GM18505 (cell line): Measurements from ENCODE around the gene ARL14EPL.
A peak's percentile ranks its signal among the peaks of the same experiment; 100 is the strongest.

ENCODE experiments used
- ATAC-seq: cut with Tn5 transposase; IDR thresholded peaks from one replicate; pipeline ENCODE4 v1.9.1; 2021; ENCODE audit not compliant: unreplicated experiment
- POLR2A ChIP-seq: IDR thresholded peaks from 4 replicates; pipeline ENCODE4 v1.6.1; 2011; ENCODE audit warnings: borderline replicate concordance; ENCODE audit not compliant: insufficient read depth, insufficient read length; ENCODE audit errors: extremely low read depth

The ARL14EPL gene

DNA sequence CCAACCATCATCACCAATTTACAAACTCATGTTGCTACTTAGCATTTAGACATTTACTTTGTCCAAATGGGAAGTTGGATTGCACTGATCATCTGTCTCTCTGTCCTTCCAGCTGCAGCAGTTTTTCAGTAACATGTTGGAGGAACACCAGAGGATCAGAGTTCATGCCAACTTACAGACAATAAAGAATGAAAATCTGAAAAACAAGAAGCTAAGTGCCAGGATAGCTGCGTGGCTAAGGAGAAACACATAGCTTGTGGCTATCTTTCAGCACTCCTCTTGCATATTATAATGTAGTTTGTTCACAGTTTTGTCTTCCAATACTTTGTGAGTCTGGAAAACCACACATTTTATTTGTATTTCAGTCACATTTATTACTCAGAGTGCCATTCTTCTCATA is 6.4 kb upstream of the ARL14EPL start:
- ATAC-seq, result no peak
- no peak for TF ChIP-seq POLR2A

DNA sequence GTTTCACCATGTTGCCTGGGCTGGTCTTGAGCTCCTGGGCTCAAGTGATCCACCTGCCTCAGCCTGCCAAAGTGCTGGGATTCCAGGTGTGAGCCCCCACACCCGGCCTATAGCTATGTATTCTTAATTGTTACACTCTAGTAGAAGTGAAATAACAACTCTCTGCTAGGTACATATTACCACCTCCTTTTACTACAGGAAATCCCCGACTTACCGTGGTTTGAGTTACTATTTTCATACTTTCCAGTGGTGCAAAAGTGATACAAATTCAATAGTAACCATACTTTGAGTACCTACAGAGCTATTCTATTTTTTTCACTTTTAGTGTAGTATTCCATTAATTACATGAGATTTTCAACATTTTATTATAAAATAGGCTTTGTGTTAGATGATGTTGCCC is 719 bp downstream of the ARL14EPL start:
- TF ChIP-seq POLR2A, result no peak
- no peak for ATAC-seq

DNA sequence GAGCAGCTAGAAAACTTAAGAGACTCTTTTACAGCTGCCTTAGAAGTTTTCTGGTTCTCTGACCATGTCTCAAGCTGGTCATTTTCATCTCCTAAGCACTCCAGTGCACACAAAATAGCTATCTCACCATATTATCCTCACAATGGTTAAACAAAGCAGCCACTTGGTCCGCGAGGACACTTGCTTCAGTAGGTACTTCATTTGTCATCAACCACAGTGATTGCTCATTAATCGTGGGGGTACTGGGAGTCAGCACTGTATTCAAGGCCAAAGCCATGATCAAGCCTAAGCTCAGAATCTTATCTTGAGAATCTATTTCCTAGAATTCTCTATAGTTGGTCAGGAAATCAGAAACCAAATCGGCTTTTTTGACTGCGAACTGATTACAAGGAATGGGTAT is 2.9 kb downstream of the ARL14EPL start:
- TF ChIP-seq POLR2A, result no peak
- ATAC-seq, result no peak

DNA sequence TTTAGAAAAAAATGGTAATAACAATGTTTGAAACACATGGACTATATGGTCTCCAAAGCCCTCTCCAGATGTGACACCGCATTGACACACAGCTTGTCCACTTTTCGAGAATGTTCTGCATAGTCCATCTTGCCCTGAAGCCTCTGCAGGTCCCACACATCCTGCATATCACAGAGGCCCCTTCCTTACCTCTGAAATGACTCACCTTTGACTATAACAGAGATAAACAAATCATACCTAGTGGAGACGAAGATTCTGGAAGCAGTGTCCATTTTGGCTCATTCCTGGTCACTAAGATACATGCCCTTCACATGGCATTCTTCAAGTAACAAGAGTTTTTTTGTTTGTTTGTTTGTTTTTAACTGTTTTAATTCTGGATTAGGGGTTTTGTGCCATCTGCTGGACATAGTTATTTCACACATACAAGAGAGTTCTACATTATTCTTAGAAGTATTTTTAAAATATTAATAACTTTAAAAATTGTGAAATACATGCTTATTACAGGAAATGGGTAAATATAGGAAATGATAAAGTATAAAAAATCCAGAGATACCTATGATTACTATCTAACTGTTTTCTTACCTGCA is 5.1 kb downstream of the ARL14EPL start:
- TF ChIP-seq POLR2A, result no peak
- no peak for ATAC-seq

DNA sequence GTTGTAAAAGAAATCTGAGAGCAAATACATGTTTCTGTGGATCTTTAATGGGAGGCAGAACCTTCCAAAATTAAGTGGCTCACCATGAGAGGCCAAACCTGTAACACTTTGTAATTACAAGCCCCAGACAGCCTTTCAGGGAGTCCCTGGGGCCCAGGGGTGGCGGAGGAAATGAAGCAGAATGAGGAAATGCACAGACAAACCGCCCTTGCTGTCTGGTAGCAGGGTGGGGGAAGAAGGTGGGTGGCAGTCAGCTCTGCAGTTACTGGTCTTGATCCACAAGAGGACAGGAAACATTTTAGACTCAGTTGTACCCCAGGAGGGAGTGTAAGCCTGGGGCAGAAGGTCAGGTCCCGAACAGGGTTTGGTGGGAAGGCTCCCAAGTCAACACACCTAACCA is 6.5 kb downstream of the ARL14EPL start:
- peak; percentile 88 for ATAC-seq
- TF ChIP-seq POLR2A, result no peak

DNA sequence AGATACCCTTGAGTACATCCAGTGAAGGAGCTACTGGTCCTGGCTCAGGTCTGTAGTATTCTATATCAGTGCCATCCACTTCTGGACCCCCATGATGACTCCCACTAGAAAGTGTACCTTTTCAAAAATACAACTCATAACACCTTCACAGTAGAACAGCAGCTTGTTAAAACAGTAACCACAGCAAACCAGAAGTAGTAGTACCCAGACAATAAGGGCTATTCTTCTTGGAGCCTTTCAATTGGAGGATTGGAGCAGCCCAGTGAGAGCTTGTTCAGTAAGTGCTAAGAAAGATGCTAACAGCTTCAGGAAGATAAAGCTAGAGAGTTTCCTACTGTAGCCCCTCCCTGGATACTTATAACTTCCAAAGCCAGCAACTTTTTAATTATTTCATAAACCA is 10.1 kb downstream of the ARL14EPL start:
- TF ChIP-seq POLR2A, result no peak
- no peak for ATAC-seq

DNA sequence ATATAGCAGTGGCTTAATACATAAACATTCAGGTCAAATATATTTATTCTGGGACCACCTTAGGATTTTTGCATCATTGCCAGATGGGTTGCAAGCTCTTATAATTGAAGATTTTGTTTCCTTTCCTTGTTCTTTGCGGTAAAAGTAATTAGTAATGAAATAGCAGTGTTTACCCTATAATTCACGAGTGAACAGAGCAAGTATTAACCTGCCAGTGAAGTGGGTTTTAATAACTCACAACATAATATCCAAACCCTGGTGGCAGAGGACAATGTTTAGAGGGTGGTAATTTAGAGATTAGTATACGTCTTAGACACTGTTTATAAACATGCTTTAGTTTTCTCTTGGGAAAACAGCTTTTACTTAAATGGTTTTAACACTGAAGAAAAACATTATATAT is 11.8 kb downstream of the ARL14EPL start:
- no peak for TF ChIP-seq POLR2A
- no peak for ATAC-seq

DNA sequence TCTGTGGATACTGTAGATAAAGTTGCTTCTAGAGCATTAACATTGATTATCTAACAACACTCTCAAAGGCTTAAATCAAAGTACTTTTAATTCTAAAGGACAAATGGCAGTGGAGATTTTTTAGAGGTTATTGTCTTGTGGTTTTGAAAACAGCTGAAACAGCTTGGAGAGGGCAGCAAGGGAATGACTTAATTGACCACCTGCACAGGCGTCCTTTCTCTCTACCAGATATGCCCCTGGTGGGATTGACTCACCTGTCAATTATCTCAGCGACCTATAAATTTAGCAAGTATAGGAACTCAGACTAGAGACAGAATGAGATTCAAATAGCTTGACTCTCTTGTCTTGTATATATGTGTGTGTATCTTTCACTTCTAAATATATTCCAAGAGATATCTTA is 13.5 kb downstream of the ARL14EPL start:
- no peak for TF ChIP-seq POLR2A
- no peak for ATAC-seq

DNA sequence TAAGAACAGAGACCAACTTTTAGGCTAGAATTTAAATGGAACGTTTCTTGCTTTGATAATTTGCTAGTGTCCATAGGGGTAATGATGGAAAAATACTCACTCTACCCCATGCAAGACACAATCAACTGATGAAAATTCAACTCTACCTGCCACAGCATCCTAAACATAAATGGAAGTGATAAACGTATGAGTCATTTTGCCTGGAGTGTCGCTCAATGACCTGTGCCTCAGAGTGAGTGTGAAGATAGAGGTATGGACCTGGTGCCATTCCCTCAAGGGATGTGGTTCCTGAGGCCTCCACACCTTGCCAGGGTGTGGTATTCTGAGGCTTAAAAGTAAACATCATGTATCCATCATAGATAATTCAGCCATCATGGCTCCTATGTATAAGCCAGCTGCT is 14.0 kb downstream of the ARL14EPL start:
- ATAC-seq, result no peak
- no peak for TF ChIP-seq POLR2A

DNA sequence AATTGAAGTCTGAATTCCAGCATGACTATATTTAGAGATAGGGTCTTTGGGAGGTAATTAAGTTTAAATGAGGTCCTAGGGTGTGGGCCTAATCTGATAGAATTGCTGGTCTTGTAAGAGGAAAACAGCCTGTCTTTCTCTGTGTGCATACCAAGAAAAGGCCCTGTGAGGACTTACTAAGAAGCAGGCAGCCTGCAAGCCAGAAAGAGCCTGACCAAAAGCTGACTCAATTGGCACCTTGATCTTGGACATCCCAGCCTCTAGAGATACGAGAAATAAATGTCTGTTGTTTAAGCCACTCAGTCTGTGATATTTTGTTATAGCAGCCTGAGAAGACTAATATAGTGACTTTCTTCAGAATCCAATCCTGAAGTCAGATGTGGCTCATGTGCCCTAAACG is 14.6 kb downstream of the ARL14EPL start:
- ATAC-seq, result no peak
- no peak for TF ChIP-seq POLR2A

DNA sequence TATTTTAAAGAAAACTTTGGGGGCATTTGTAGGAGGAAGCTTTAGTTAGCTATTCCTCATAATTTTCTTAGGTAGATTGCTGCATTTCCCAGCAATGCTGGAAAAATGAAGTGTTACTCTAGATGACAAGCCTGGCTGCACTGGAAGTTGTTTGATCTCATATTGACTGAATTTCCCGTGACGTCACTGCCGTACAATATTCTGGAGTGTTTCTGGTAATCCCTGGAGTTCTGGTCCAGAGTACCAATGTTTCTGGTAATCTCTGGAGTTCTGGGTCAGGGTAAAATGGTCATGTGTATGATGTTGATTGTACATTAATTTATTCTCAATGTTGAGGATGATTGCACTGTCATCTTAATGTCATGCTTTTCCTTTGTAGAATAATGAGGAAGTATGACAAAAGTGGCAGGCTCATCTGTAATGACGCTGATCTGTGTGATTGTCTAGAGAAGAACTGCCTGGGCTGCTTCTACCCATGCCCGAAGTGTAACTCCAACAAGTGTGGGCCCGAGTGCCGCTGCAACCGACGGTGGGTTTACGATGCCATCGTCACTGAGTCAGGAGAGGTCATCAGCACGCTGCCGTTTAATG is 26.2 kb downstream of the ARL14EPL start:
- TF ChIP-seq POLR2A, result no peak
- no peak for ATAC-seq

DNA sequence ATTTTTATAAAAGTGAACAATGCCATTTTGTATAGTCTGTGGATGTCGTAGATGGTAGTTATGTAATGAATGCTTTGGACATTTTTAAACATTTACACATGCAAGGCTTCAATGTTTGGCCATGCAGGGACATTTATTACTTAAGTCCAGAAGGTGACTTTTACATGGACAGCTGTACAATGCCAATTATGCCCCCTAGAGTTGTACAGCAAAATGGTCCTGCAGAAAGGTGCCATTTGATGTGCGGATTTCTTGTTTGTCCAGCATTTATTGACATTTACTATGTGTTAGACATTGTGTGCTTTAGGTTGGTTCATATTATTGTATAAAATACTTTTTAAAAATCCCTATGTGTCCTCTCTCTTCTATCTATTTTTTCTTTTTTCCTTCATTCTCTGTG is 30.1 kb downstream of the ARL14EPL start:
- no peak for TF ChIP-seq POLR2A
- ATAC-seq, result no peak

DNA sequence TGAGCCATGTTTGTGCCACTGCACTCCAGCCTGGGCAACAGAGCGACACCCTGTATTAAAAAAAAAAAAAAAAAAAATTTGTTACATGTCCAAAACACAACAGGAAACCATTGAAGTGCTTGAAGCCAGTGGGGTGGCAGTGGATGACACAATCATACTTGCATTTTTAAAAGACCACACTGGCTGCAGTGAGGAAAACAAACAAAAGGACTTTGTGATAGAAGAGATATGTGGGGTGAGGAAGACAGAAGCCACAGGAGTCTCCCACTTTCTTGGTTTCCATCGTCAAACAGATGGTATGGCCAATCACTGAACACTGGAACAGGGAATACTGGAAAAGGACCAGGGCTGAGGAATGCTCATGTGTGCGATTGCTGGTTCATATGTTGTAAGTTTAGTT is 31.7 kb downstream of the ARL14EPL start:
- ATAC-seq, result no peak
- TF ChIP-seq POLR2A, result no peak

DNA sequence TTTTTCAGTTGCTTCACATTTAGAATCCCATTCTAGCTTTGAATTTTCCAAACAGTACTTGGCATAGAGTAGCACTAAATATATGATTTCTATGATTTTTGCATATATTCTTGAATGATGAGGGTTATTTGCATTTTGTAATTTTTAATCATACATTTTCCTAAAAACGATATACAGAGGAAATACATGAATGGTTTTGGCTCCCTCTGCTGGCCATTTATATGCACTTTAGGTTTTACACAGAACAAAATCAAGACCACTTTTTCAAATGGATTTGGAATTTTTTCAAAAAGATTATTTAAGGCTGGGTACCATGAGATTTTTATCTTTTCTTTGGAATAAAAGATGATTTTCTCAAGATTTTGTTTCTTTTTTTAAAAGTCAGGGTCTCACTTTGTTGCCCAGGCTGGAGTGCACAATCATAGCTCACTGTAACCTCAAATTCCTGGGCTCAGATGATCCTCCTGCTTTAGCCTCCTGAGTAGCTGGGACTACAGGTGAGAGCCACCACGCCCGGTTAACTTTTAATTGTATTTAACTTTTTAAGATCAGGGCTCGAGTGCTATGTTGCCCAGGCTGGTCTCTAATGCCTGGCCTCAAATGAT is 35.9 kb downstream of the ARL14EPL start:
- no peak for ATAC-seq
- TF ChIP-seq POLR2A, result no peak
